ENCODE data around the gene TRMT5. TPM values are rescaled to one million over a fixed set of nuclear protein-coding genes. Genes with fewer than 3 reads are reported as not detected.

The TRMT5 gene
- total and polyA plus RNA-seq, 10 of the 15 experiments (the other 5 are each of a cell fraction or from before 2014, with no cell fraction given) = 6.6 to 13.1 (median 9.4) TPM

DNA sequence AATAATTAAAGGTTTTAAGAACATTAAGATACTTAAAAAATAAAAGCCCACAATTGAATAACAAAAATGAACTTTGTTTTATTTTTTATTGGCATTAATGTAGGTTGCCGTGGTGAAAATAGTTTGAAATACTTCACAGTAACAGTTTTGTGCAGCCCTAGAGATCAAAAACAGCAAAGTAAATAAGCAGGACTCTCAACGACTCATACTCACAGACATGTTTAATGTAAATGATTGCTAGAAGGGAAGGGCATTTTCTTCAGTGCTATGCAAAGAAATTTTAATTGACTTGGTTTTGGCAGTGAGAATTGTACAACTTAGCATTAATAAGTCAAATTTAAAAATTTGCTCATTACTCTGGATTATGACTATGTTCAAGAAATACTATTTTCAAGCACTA is 16.0 kb downstream of the TRMT5 start:
- in situ Hi-C loops (cut with MboI) (no loop called here), intact Hi-C loops (cut with micrococcal nuclease; ENCODE audit: unreplicated experiment) (no loop called here)
- H3K27ac ChIP-seq (ENCODE audit: control insufficient read depth, insufficient read depth) = no peak overlapping the region
- H3K4me2 ChIP-seq (ENCODE audit: control insufficient read depth, insufficient read depth) = no peak overlapping the region
- H2AFZ ChIP-seq (ENCODE audit: control insufficient read depth, low read depth, low read length) = no peak overlapping the region
- FAIRE-seq (no peak), DNase-seq (ENCODE audit: low read depth, low spot score) (no peak), ATAC-seq (no peak)
- ChIA-PET SMC1A (ENCODE audit: uncharacterized antibody, unreplicated experiment) (interaction anchor here (1.6 kb wide), 1 partner anchor 14 kb away, joined by 4 read pairs; no protein-coding TSS in a partner anchor), CTCF (no interaction called here), RAD21 (ENCODE audit: unreplicated experiment) (no interaction called here), POLR2A (no interaction called here)
- H3K27me3 ChIP-seq (replicated peaks in 1 of 2; ENCODE audit: control insufficient read depth in 2 of 2, insufficient read depth in 2 of 2, low read length in 1 of 2) = no peaks in the 10 kb centered on the region
- no peak overlapping the region for H3K4me3 ChIP-seq
- no peak overlapping the region for H3K9ac ChIP-seq (ENCODE audit: control insufficient read depth, insufficient read depth, low read length)
- H3K9me3 ChIP-seq (replicated peaks; ENCODE audit: control insufficient read depth, insufficient read depth, low read length) = no peaks in the 10 kb centered on the region; the same call in 2 of the 3 replicates
- no peaks in the 10 kb centered on the region for H3K4me1 ChIP-seq (ENCODE audit: control insufficient read depth, insufficient read depth, low read length)
- H3K36me3 ChIP-seq (ENCODE audit: control insufficient read depth in 2 of 2, insufficient read depth in 2 of 2, low read length in 1 of 2) = no peaks in the 10 kb centered on the region
- WGBS (ENCODE audit: insufficient coverage, insufficient replicate concordance, low lambda C conversion rate, missing lambda C conversion rate) = 48% methylated on average over 2 of the region's 2 CpGs
- H3K79me2 ChIP-seq (ENCODE audit: control insufficient read depth, insufficient read depth, low read length) = no peaks in the 10 kb centered on the region
- H4K20me1 ChIP-seq (ENCODE audit: control insufficient read depth, insufficient read depth) = no peaks in the 10 kb centered on the region
- TF ChIP-seq BMI1 (IDR thresholded peaks at IDR 0.05; ENCODE audit: borderline replicate concordance) (no peak), ZNF217 (IDR thresholded peaks at IDR 0.05) (no peak), SIX5 (IDR thresholded peaks at IDR 0.05; ENCODE audit: low read depth, low read length, severe bottlenecking) (no peak), CBX5 (IDR thresholded peaks at IDR 0.05; ENCODE audit: low read depth) (no peak), JUND (IDR thresholded peaks at IDR 0.05; ENCODE audit: low read depth, low read length) (no peak), GABPA (IDR thresholded peaks at IDR 0.05; ENCODE audit: low read depth) (no peak), RAD21 (IDR thresholded peaks at IDR 0.05; ENCODE audit: insufficient read depth, low read depth, low read length) (no peak), POLR2AphosphoS5 (IDR thresholded peaks at IDR 0.05; ENCODE audit: low read length) (no peak), SRF (IDR thresholded peaks at IDR 0.05; ENCODE audit: low read depth in 2 of 2, low read length in 2 of 2) (no peak), SMC3 (IDR thresholded peaks at IDR 0.05; ENCODE audit: borderline replicate concordance, low read length) (no peak), BCL3 (IDR thresholded peaks at IDR 0.05; ENCODE audit: borderline replicate concordance, insufficient read depth, low read depth, low read length, poor library complexity, severe bottlenecking) (no peak)
- TF ChIP-seq, protein P1, sequence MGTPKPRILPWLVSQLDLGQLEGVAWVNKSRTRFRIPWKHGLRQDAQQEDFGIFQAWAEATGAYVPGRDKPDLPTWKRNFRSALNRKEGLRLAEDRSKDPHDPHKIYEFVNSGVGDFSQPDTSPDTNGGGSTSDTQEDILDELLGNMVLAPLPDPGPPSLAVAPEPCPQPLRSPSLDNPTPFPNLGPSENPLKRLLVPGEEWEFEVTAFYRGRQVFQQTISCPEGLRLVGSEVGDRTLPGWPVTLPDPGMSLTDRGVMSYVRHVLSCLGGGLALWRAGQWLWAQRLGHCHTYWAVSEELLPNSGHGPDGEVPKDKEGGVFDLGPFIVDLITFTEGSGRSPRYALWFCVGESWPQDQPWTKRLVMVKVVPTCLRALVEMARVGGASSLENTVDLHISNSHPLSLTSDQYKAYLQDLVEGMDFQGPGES (IDR thresholded peaks at IDR 0.05) = no peak
- no TSS peak for BruUV-seq (replicated peaks)

Measured in GM12878 (cell line).